HEK293T (cell line): ENCODE results near the gene SETD1A.

Experiments
- ELF4 ChIP-seq: fragments of 450-650 bp; IDR thresholded peaks from 2 replicates; pipeline ENCODE4 v1.6.1; 2017; ENCODE audit warnings: antibody characterized with exemption
- SP1 ChIP-seq: fragments of 450-650 bp; IDR thresholded peaks from 2 replicates; pipeline ENCODE4 v1.6.1; 2017

GRCh38 chr16:30972872-30973271 lies 15.3 kb downstream of the SETD1A start:
- TF ChIP-seq SP1 (no peak), ELF4 (no peak)
